ENCODE results near the gene RERG. TPM values are rescaled to one million over a fixed set of nuclear protein-coding genes. Genes with fewer than 3 reads are reported as not detected.

Gene RERG
- total and polyA plus RNA-seq, 4 donors = 1.0 to 1.4 (median 1.1) TPM

Other genes starting within 250 kb of the RERG start
- not detected for gene PDE6H, start 248.4 kb downstream of the RERG start, total RNA-seq
- not detected for gene PDE6H, start 248.4 kb downstream of the RERG start, polyA plus RNA-seq
- gene PTPRO, start 101.1 kb upstream of the RERG start, total RNA-seq = 1 to 10 TPM; 1.3 to 3.3 TPM
- under 1 TPM; 0.31 to 0.92 TPM for gene PTPRO, start 101.1 kb upstream of the RERG start, polyA plus RNA-seq